Neural cell (in vitro differentiated cells): ENCODE measurements around the gene AGXT2. TPM values are rescaled to one million over a fixed set of nuclear protein-coding genes. Genes with fewer than 3 reads are reported as not detected.

Experiments
- H2AFZ ChIP-seq: fragments of 200-600, 300-800 bp; sonication (generic), shearing (Covaris generic); 2 replicates; pipeline ENCODE4 v1.6.0; 2014; ENCODE audit warnings: low read depth, mild to moderate bottlenecking, antibody characterized with exemption, low read length, moderate library complexity
- H3F3A ChIP-seq: fragments of 200-600 bp; shearing (Covaris generic); 2 replicates; pipeline ENCODE4 v1.6.1; 2016; ENCODE audit warnings: mild to moderate bottlenecking, moderate library complexity, mixed read lengths, antibody characterized with exemption, low read length; ENCODE audit not compliant: insufficient read depth, poor library complexity, severe bottlenecking
- H3K27ac ChIP-seq: fragments of 200-600, 300-800 bp; sonication (generic), shearing (Covaris generic); 2 replicates; pipeline ENCODE4 v1.5.1; 2014; ENCODE audit warnings: mild to moderate bottlenecking, low read length, moderate library complexity
- H3K27me3 ChIP-seq: fragments of 300-800, 200-600 bp; sonication (generic), shearing (Covaris generic); 2 replicates; pipeline ENCODE4 v1.6.0; 2014; ENCODE audit warnings: mild to moderate bottlenecking, low read depth, low read length, moderate library complexity; ENCODE audit not compliant: insufficient read depth
- H3K36me3 ChIP-seq: fragments of 300-800, 200-600 bp; sonication (generic), shearing (Covaris generic); 2 replicates; pipeline ENCODE4 v1.5.1; 2014; ENCODE audit warnings: mild to moderate bottlenecking, antibody characterized with exemption, low read length, moderate library complexity; ENCODE audit not compliant: insufficient read depth
- H3K4me2 ChIP-seq: fragments of 300-800, 200-600 bp; sonication (generic), shearing (Covaris generic); 2 replicates; pipeline ENCODE4 v1.6.0; 2014; ENCODE audit warnings: mild to moderate bottlenecking, low read length
- H3K4me3 ChIP-seq: fragments of 300-800, 200-600 bp; sonication (generic), shearing (Covaris generic); 2 replicates; pipeline ENCODE4 v1.5.1; 2014; ENCODE audit warnings: mild to moderate bottlenecking, low read length, moderate library complexity
- H3K79me2 ChIP-seq: fragments of 200-600 bp; shearing (Covaris generic); replicated peaks from 2 replicates; pipeline ENCODE4 v1.6.0; 2014; ENCODE audit warnings: mild to moderate bottlenecking, low read length, moderate library complexity; ENCODE audit not compliant: insufficient read depth
- H3K9ac ChIP-seq: fragments of 300-800, 200-600 bp; sonication (generic), shearing (Covaris generic); 2 replicates; pipeline ENCODE4 v1.6.1; 2016; ENCODE audit warnings: mild to moderate bottlenecking, low read length, mixed read lengths
- H3K9me2 ChIP-seq: fragments of 200-600 bp; shearing (Covaris generic); 2 replicates; pipeline ENCODE4 v1.6.1; 2016; ENCODE audit warnings: mild to moderate bottlenecking, low read length, mixed read lengths; ENCODE audit not compliant: insufficient read depth
- H3K9me3 ChIP-seq: fragments of 200-600, 300-800 bp; sonication (generic), shearing (Covaris generic); 2 replicates; pipeline ENCODE4 v1.6.1; 2016; ENCODE audit warnings: mild to moderate bottlenecking, mixed run types, low read length, moderate library complexity, mixed read lengths
- H4K20me1 ChIP-seq: fragments of 200-600 bp; shearing (Covaris generic); 2 replicates; pipeline ENCODE4 v1.6.1; 2016; ENCODE audit warnings: mild to moderate bottlenecking, mixed run types; ENCODE audit not compliant: insufficient read depth
- CTCF ChIP-seq: fragments of 450-650 bp; IDR thresholded peaks from 2 replicates; pipeline ENCODE4 v1.5.1; 2014; ENCODE audit warnings: antibody characterized with exemption, mild to moderate bottlenecking, moderate library complexity; ENCODE audit not compliant: poor library complexity, severe bottlenecking
- EP300 ChIP-seq: fragments of 450-650 bp; conservative IDR thresholded peaks from 2 replicates; pipeline ENCODE4 v1.6.1; 2014; ENCODE audit warnings: antibody characterized with exemption, mild to moderate bottlenecking, moderate library complexity; ENCODE audit not compliant: poor library complexity, severe bottlenecking
- EZH2 ChIP-seq: fragments of 200-600, 300-800 bp; shearing (Covaris generic), sonication (generic); IDR thresholded peaks from 2 replicates; pipeline ENCODE4 v1.6.1; 2014; ENCODE audit warnings: antibody characterized with exemption, low read length, borderline replicate concordance, mild to moderate bottlenecking; ENCODE audit not compliant: insufficient read depth, poor library complexity, severe bottlenecking
- MXI1 ChIP-seq: fragments of 450-650 bp; conservative IDR thresholded peaks from 2 replicates; pipeline ENCODE4 v1.6.1; 2014; ENCODE audit warnings: antibody characterized with exemption, mild to moderate bottlenecking; ENCODE audit not compliant: poor library complexity, severe bottlenecking
- POLR2AphosphoS5 ChIP-seq: IDR thresholded peaks from 2 replicates; pipeline ENCODE4 v1.6.1; 2012
- RAD21 ChIP-seq: fragments of 450-650 bp; conservative IDR thresholded peaks from 2 replicates; pipeline ENCODE4 v1.6.1; 2014; ENCODE audit warnings: antibody characterized with exemption, mild to moderate bottlenecking, moderate library complexity
- REST ChIP-seq: IDR thresholded peaks from 2 replicates; pipeline ENCODE4 v1.6.1; 2012; ENCODE audit warnings: borderline replicate concordance
- SMC3 ChIP-seq: fragments of 450-650 bp; conservative IDR thresholded peaks from 2 replicates; pipeline ENCODE4 v1.6.1; 2014; ENCODE audit warnings: antibody characterized with exemption, mild to moderate bottlenecking, moderate library complexity; ENCODE audit not compliant: poor library complexity
- TAF1 ChIP-seq: IDR thresholded peaks from 2 replicates; pipeline ENCODE4 v1.6.1; 2012; ENCODE audit warnings: low read depth
- polyA plus RNA-seq: library from polyadenylated mRNA; depleted of rRNA; stranded (reverse); fragments of >200 nt; gene quantifications from 2 replicates; pipeline ENCODE4 v1.2.3, GENCODE V29; 2014

AGXT2 gene
- polyA plus RNA-seq, 1 donor from 2014 or later: not detected

- TF ChIP-seq EZH2 (no peak), RAD21 (no peak), EP300 (no peak), CTCF (no peak), POLR2AphosphoS5 (no peak), TAF1 (no peak), SMC3 (no peak), MXI1 (no peak), REST (no peak)
- no peak overlapping the region for H3K27ac ChIP-seq
- no peak overlapping the region for H3K4me2 ChIP-seq
- H3K4me3 ChIP-seq: no peak overlapping the region
- H3K9ac ChIP-seq: no peak overlapping the region
- H3F3A ChIP-seq: no peaks in the 10 kb centered on the region
- no peaks in the 10 kb centered on the region for H3K9me2 ChIP-seq
- no peaks in the 10 kb centered on the region for H3K79me2 ChIP-seq
- no peaks in the 10 kb centered on the region for H3K9me3 ChIP-seq
- no peak overlapping the region for H2AFZ ChIP-seq
- H3K36me3 ChIP-seq: no peaks in the 10 kb centered on the region
- H4K20me1 ChIP-seq: no peaks in the 10 kb centered on the region
- H3K27me3 ChIP-seq: no peaks in the 10 kb centered on the region
Observed at GRCh38 chr5:35009019-35009418, 38.7 kb downstream of the AGXT2 start.

- Histone ChIP-seq H3K79me2 (no peaks in the 10 kb centered on the region), H3K27ac (no peak overlapping the region), H3K27me3 (no peaks in the 10 kb centered on the region), H3K4me2 (no peak overlapping the region), H3K36me3 (no peaks in the 10 kb centered on the region), H2AFZ (no peak overlapping the region), H3K9me2 (no peaks in the 10 kb centered on the region), H4K20me1 (no peaks in the 10 kb centered on the region), H3K4me3 (no peak overlapping the region), H3F3A (no peaks in the 10 kb centered on the region), H3K9ac (no peak overlapping the region), H3K9me3 (no peaks in the 10 kb centered on the region)
- TF ChIP-seq CTCF (no peak), POLR2AphosphoS5 (no peak), EZH2 (no peak), TAF1 (no peak), MXI1 (no peak), EP300 (no peak), REST (no peak), SMC3 (no peak), RAD21 (no peak)
Observed at GRCh38 chr5:35004771-35005170, 43.0 kb downstream of the AGXT2 start.
